ENCODE measurements around the gene YEATS2. TPM values are rescaled to one million over a fixed set of nuclear protein-coding genes. Genes with fewer than 3 reads are reported as not detected.

YEATS2 gene
- total RNA-seq, 4 donors from 2014 or later = 15.4 to 54.7 (median 40.6) TPM

GRCh38 chr3:183819831-183820230 is 122.2 kb downstream of the YEATS2 start:
- Histone ChIP-seq H3K4me3 (no peak overlapping the region), H3K4me1 (peaks cover 0 to 5% of the 10 kb centered on the region in 2 donors), H3K36me3 (no peaks in the 10 kb centered on the region), H3K9me3 (no peaks in the 10 kb centered on the region), H3K27me3 (no peaks in the 10 kb centered on the region), H3K27ac (no peak overlapping the region)
- intact Hi-C loops (cut with DNase I; ENCODE audit: low total_unique reads) = no loop called here
- no peak for DNase-seq
- TF ChIP-seq POLR2A (IDR thresholded peaks at IDR 0.05) (no peak), CTCF (IDR thresholded peaks at IDR 0.05) (no peak)

DNA sequence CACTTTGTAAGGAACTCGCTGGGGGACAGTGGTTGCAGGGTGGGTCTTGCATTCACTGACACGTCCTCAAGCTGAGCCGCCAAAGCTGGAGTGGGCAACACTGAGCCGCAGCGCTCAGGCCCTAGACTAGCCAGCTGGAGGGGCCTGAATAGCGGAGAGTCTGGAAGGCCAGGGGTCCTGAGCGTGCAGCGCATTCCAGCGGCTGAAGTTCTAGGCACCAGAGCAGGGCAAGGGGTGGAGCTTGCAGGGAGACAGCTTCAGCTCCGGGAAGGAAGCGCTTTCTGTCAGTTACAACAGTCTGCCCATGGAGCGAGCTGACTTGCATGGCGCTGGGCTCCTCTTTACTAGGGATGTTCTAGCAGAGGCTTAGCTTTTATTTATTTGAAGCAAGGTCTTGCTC is 125.0 kb downstream of the YEATS2 start:
- Histone ChIP-seq H3K36me3 (no peaks in the 10 kb centered on the region), H3K27ac (no peak overlapping the region), H3K4me3 (no peak overlapping the region), H3K4me1 (peaks cover 0 to 9% of the 10 kb centered on the region in 2 donors), H3K9me3 (no peaks in the 10 kb centered on the region), H3K27me3 (no peaks in the 10 kb centered on the region)
- no peak for DNase-seq
- intact Hi-C loops (cut with DNase I; ENCODE audit: low total_unique reads) = no loop called here
- TF ChIP-seq POLR2A (IDR thresholded peaks at IDR 0.05) = no peak

- Histone ChIP-seq H3K4me1 (peaks cover 0 to 9% of the 10 kb centered on the region in 2 donors), H3K9me3 (no peaks in the 10 kb centered on the region), H3K36me3 (no peaks in the 10 kb centered on the region), H3K27ac (no peak overlapping the region), H3K4me3 (no peak overlapping the region), H3K27me3 (no peaks in the 10 kb centered on the region)
- no peak for DNase-seq
- intact Hi-C loops (cut with DNase I; ENCODE audit: low total_unique reads) = no loop called here
- TF ChIP-seq POLR2A (IDR thresholded peaks at IDR 0.05) (no peak), CTCF (IDR thresholded peaks at IDR 0.05) (no peak)
Observed at GRCh38 chr3:183823963-183824362, 126.4 kb downstream of the YEATS2 start.

DNA sequence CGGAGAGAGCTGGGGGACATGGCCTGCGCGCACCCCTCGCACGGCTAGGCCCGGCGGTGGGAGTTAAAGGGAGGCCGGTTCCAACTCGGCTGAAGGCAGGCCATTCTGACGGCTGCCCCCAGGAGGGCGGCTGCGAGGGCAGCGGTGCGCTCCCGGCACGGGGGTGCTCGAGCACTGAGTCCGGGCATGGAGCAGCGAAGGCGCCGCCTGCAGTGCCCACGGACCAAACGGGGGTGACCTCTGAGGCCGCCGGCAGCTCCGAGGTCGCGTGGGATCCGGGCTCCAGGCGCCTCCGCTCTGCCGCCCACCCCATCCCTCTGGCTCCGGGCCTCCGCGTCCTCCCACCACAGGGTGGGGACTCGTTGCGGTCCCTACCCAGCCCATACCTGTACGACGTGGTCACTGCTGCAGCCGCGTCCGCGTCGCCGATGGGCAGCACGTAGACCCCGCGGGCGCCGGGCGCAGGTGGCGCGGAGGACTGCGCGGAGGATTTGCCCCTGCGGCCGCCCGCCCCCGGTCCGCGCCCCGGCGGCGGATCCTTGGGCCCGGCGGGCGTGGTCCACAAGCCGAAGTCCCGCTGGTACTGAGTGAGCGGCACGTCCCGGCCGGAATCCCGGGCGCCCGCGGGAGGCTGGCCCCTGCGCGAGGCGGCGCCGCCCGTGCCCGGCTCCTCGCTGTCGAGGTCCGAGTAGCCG is 127.3 kb downstream of the YEATS2 start:
- no peak for DNase-seq
- Histone ChIP-seq H3K9me3 (no peaks in the 10 kb centered on the region), H3K4me3 (peak overlapping the region; percentile 35 to 51), H3K36me3 (no peaks in the 10 kb centered on the region), H3K27me3 (no peaks in the 10 kb centered on the region), H3K27ac (no peak overlapping the region), H3K4me1 (peaks cover 0 to 9% of the 10 kb centered on the region in 2 donors)
- TF ChIP-seq CTCF (IDR thresholded peaks at IDR 0.05) = no peak
- TF ChIP-seq POLR2A (IDR thresholded peaks at IDR 0.05) = no peak
- intact Hi-C loops (cut with DNase I; ENCODE audit: low total_unique reads) = no loop called here

DNA sequence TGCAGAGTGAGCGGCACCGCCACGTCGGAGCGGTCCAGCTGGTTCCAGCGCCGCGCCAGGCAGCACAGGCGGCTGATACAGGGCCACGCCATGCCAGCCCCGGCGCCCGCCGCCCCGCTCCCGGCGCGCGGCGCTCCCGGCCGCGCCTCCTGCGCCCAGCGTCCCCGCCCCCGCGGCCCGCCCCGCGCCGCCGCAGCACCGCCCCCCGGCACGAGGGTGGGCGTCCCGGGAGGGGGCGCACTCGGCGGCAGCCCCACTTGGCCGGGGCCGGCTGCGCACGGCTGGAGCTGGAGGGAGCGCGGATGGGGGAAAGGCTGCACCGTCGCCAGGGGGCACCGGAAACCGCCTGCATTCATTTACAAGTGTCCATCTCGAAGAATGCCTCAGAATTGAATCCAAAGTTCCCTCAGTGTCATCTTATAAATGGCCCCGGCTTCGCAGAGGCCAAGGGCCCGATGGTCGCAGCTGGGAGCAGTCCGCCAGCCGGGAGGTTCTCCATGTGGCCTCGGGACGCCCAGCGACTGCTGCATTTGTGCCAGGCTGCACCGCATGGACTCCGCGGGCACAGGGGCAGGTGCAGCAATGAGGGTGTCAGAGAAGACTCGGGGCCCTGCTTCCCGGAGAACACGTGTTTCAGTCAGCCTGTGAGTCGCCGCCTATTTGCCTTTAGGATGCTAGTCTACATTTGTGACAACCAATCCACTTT is 128.0 kb downstream of the YEATS2 start, which contains the start of gene MAP6D1:
MAP6D1 (minus strand) TSS at position 122 of the 706 bp plus-strand sequence; CDS start at position 92, 30 bp downstream.
- TF ChIP-seq POLR2A (IDR thresholded peaks at IDR 0.05) = no peak
- peak in 2 of 4 experiments; percentile 16 to 22 for TF ChIP-seq CTCF (IDR thresholded peaks at IDR 0.05)
- Histone ChIP-seq H3K4me1 (peaks cover 0 to 9% of the 10 kb centered on the region in 2 donors), H3K27me3 (no peaks in the 10 kb centered on the region), H3K27ac (no peak within 1 kb of the TSS), H3K9me3 (no peaks in the 10 kb centered on the region), H3K4me3 (peak within 1 kb of the TSS; percentile 35 to 51), H3K36me3 (no peaks in the 10 kb centered on the region)
- peak in 1 of 2 donors; percentile 24 for DNase-seq
- intact Hi-C loops (cut with DNase I; ENCODE audit: low total_unique reads) = no loop called here

Data from uterus (tissue), 4 donors.